ACC112 (cell line): Measurements from ENCODE around the gene RPS26.
"Not testable (repeated sequence)": the region's sequence is repeated elsewhere in the genome, so short reads cannot be mapped to it uniquely, and the experiment has no call there.

Experiments used
- H2AFZ ChIP-seq: fragments of 200-600 bp; sonication (generic); one replicate; pipeline ENCODE4 v1.6.0; 2017; ENCODE audit warnings: antibody characterized with exemption, low read length; ENCODE audit not compliant: unreplicated experiment
- H3K27ac ChIP-seq: fragments of 200-600 bp; sonication (generic); 2 replicates; pipeline ENCODE4 v1.5.1; 2014; ENCODE audit warnings: low read depth, mild to moderate bottlenecking, antibody characterized with exemption, low read length, moderate library complexity
- H3K27me3 ChIP-seq: fragments of 200-600 bp; sonication (generic); 2 replicates; pipeline ENCODE4 v1.6.1; 2014; ENCODE audit warnings: mild to moderate bottlenecking, antibody characterized with exemption, low read length, moderate library complexity, mixed read lengths; ENCODE audit not compliant: insufficient read depth
- H3K36me3 ChIP-seq: fragments of 200-600 bp; sonication (generic); 2 replicates; pipeline ENCODE4 v1.6.1; 2016; ENCODE audit warnings: mild to moderate bottlenecking, antibody characterized with exemption, low read length, moderate library complexity, mixed read lengths; ENCODE audit not compliant: insufficient read depth
- H3K4me1 ChIP-seq: fragments of 200-600 bp; sonication (generic); one replicate; pipeline ENCODE4 v1.6.1; 2016; ENCODE audit warnings: low read length, mixed read lengths; ENCODE audit not compliant: insufficient read depth, unreplicated experiment, control insufficient read depth
- H3K4me3 ChIP-seq: fragments of 200-600 bp; sonication (generic); 2 replicates; pipeline ENCODE4 v1.5.1; 2014; ENCODE audit warnings: mild to moderate bottlenecking, low read depth, low read length
- H3K79me2 ChIP-seq: fragments of 200-600 bp; sonication (generic); one replicate; pipeline ENCODE4 v1.6.0; 2016; ENCODE audit warnings: low read length; ENCODE audit not compliant: control insufficient read depth, unreplicated experiment, insufficient read depth

Gene RPS26

GRCh38 chr12:56041552-56042429 lies at the start of gene RPS26:
TSS of gene RPS26 (plus strand) at chr12:56041918. CDS start at chr12:56042167, 249 bp downstream.
- peak within 1 kb of the TSS; percentile 93 for H3K4me3 ChIP-seq
- no peaks in the 10 kb centered on the region for H3K27me3 ChIP-seq
- peaks cover 22% of the 10 kb centered on the region for H3K4me1 ChIP-seq
- peaks cover 23% of the 10 kb centered on the region for H3K79me2 ChIP-seq
- H3K36me3 ChIP-seq, result peaks cover 22% of the 10 kb centered on the region
- H2AFZ ChIP-seq, result peak within 1 kb of the TSS; percentile 100
- H3K27ac ChIP-seq, result peak within 1 kb of the TSS; percentile 94

DNA sequence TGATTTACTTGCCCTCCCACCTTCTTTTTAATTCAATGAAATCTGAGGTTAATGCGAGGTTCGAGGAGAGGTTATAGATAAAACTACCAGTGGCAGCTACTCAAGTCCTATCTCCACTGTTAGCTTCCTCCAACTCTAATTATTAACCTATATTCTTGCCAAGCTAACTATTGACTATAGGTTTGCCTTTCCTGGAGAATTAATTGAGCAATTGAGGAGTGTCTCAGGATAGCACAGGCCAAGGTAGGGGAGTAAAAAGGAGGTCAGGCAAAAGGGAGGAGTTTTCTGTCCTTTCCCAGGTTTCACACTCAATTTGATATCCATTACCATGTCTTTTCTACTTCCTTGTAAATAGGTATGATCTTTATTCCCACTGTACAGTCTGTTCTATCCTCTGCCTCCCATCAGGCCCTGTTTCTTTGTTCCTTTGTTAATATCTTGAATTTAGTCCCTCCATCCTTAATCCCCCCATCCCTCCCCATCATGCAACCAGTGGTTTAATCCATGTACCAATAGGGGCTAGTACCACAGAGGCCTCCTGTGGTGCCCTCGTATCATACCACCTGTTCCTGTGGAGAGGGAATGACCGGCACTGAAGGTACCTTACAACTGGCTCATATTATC lies 48.4 kb upstream of the RPS26 start:
- Histone ChIP-seq H3K36me3 (peaks cover 17% of the 10 kb centered on the region), H3K27ac (no peak overlapping the region)

DNA sequence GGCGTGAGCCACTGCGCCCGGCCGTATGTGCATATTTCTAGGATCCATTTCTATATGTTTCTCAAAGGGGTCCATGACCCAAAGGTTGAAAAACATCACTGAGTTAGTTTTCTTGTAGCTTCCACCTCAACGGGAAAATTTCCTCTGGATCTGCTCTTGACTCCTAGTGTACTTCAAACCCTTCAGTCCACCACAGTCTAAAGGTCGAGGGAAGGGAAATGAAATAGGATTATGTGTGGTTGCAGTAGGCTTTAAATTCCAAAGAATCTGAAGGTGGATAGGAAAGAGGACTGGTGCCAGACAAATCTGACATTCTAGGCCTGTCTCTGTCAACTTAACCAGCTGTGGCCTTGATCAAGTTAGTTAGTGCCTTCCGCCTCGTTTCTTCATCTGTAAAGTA lies 46.4 kb upstream of the RPS26 start:
- no peaks in the 10 kb centered on the region for H3K79me2 ChIP-seq
- H3K4me3 ChIP-seq, result no peak overlapping the region
- H2AFZ ChIP-seq, result no peak overlapping the region
- H3K4me1 ChIP-seq, result no peaks in the 10 kb centered on the region
- H3K27ac ChIP-seq, result no peak overlapping the region
- no peaks in the 10 kb centered on the region for H3K27me3 ChIP-seq
- H3K36me3 ChIP-seq, result peaks cover 15% of the 10 kb centered on the region

More for the DNA sequence above, 48.4 kb upstream of the RPS26 start:
- H3K27me3 ChIP-seq, result no peaks in the 10 kb centered on the region
- H2AFZ ChIP-seq, result no peak overlapping the region
- H3K4me1 ChIP-seq, result no peaks in the 10 kb centered on the region
- H3K4me3 ChIP-seq, result no peak overlapping the region
- H3K79me2 ChIP-seq, result no peaks in the 10 kb centered on the region

- H2AFZ ChIP-seq, result peak overlapping the region; percentile 66
- H3K79me2 ChIP-seq, result no peaks in the 10 kb centered on the region
- no peaks in the 10 kb centered on the region for H3K27me3 ChIP-seq
- peak overlapping the region; percentile 79 for H3K4me3 ChIP-seq
- H3K27ac ChIP-seq, result peak overlapping the region; percentile 7; the same call in 1 of the 2 replicates
- H3K4me1 ChIP-seq, result no peaks in the 10 kb centered on the region
- peaks cover 6% of the 10 kb centered on the region; the same call in 1 of the 2 replicates for H3K36me3 ChIP-seq
Observed at GRCh38 chr12:55996201-55996714, 45.5 kb upstream of the RPS26 start.

GRCh38 chr12:55996715-55997534 lies 44.8 kb upstream of the RPS26 start, which contains the start of gene SUOX:
TSS of gene SUOX (plus strand) at chr12:55997276. CDS start at chr12:56002222, 4,946 bp downstream.
- Histone ChIP-seq H3K36me3 (0 out of 2 replicates have a peak, but pooled peaks cover 4% of the 10 kb centered on the region), H3K27ac (peak within 1 kb of the TSS; percentile 7; the same call in 1 of the 2 replicates), H2AFZ (peak within 1 kb of the TSS; percentile 66), H3K4me3 (peak within 1 kb of the TSS; percentile 79), H3K79me2 (no peaks in the 10 kb centered on the region), H3K4me1 (no peaks in the 10 kb centered on the region), H3K27me3 (no peaks in the 10 kb centered on the region)

- Histone ChIP-seq H3K27me3 (no peaks in the 10 kb centered on the region), H2AFZ (no peak overlapping the region), H3K36me3 (0 out of 2 replicates have a peak, but pooled peaks cover 4% of the 10 kb centered on the region), H3K79me2 (no peaks in the 10 kb centered on the region), H3K4me1 (no peaks in the 10 kb centered on the region), H3K4me3 (peak overlapping the region; percentile 79), H3K27ac (no peak overlapping the region)
Observed at GRCh38 chr12:55997535-55997859, 44.2 kb upstream of the RPS26 start.

GRCh38 chr12:55999522-55999921 lies 42.2 kb upstream of the RPS26 start:
- H3K27ac ChIP-seq, H3K79me2 ChIP-seq, H3K27me3 ChIP-seq, H3K4me3 ChIP-seq, H3K4me1 ChIP-seq, H2AFZ ChIP-seq, H3K36me3 ChIP-seq: not testable (repeated sequence)

GRCh38 chr12:55999999-56000540 lies 41.6 kb upstream of the RPS26 start:
- not testable (repeated sequence) for H3K27ac ChIP-seq

GRCh38 chr12:56001487-56002100 lies 40.1 kb upstream of the RPS26 start:
- H2AFZ ChIP-seq, result no peak overlapping the region
- no peaks in the 10 kb centered on the region for H3K27me3 ChIP-seq
- no peak overlapping the region for H3K27ac ChIP-seq
- H3K79me2 ChIP-seq, result no peaks in the 10 kb centered on the region
- no peaks in the 10 kb centered on the region for H3K36me3 ChIP-seq
- no peak overlapping the region for H3K4me3 ChIP-seq
- no peaks in the 10 kb centered on the region for H3K4me1 ChIP-seq

More at GRCh38 chr12:55999999-56000540, 41.6 kb upstream of the RPS26 start:
- H3K36me3 ChIP-seq, H3K79me2 ChIP-seq, H3K4me3 ChIP-seq, H2AFZ ChIP-seq, H3K4me1 ChIP-seq, H3K27me3 ChIP-seq: not testable (repeated sequence)

GRCh38 chr12:56003376-56003775 lies 38.3 kb upstream of the RPS26 start:
- H3K36me3 ChIP-seq, H3K27me3 ChIP-seq, H3K4me3 ChIP-seq, H3K27ac ChIP-seq, H3K79me2 ChIP-seq, H2AFZ ChIP-seq, H3K4me1 ChIP-seq: not testable (repeated sequence)
